GM12878 (cell line): ENCODE measurements around the gene C22orf31. TPM values are rescaled to one million over a fixed set of nuclear protein-coding genes. Genes with fewer than 3 reads are reported as not detected.

ENCODE experiments used
- FOXM1 ChIP-seq: IDR thresholded peaks from 2 replicates; pipeline ENCODE4 v1.6.1; 2012; ENCODE audit warnings: low read depth, mild to moderate bottlenecking, inconsistent platforms, low read length, moderate library complexity
- MEF2B ChIP-seq: fragments of 450-650 bp; IDR thresholded peaks from 2 replicates; pipeline ENCODE4 v1.6.1; 2018; ENCODE audit warnings: mild to moderate bottlenecking, moderate library complexity; ENCODE audit not compliant: partially characterized antibody, poor library complexity, severe bottlenecking
- MLLT1 ChIP-seq: fragments of 450-650 bp; IDR thresholded peaks from 2 replicates; pipeline ENCODE4 v1.6.1; 2016; ENCODE audit warnings: mild to moderate bottlenecking
- PRDM15 ChIP-seq: fragments of 450-650 bp; formaldehyde crosslinking; IDR thresholded peaks from 2 replicates; pipeline ENCODE4 v1.4.0; 2020; ENCODE audit warnings: mild to moderate bottlenecking, moderate library complexity
- SKIL ChIP-seq: fragments of 450-650 bp; IDR thresholded peaks from 2 replicates; pipeline ENCODE4 v1.6.1; 2017; ENCODE audit warnings: mild to moderate bottlenecking, low read depth, inconsistent platforms; ENCODE audit not compliant: poor library complexity, severe bottlenecking
- SREBF2 ChIP-seq: IDR thresholded peaks from 2 replicates; pipeline ENCODE4 v1.6.1; 2012; ENCODE audit warnings: mild to moderate bottlenecking, low read length
- YBX1 ChIP-seq: fragments of 450-650 bp; IDR thresholded peaks from 2 replicates; pipeline ENCODE4 v1.6.1; 2016; ENCODE audit warnings: antibody characterized with exemption
- polyA plus RNA-seq, 11 experiments: library from polyadenylated mRNA; depleted of rRNA in 4 of 11; unstranded in 6 of 11; stranded (reverse) in 5 of 11; fragments of >200 nt; fragmentation: Nextera tagmentation in 4 of 11; fragmentation: Illumina TruSeq in 1 of 11; extraction: Ambion mirVana in 4 of 11; extraction: Trizol in 1 of 11; gene quantifications; 1 replicate in 1 of 11; 2 replicates in 10 of 11; pipeline versions ENCODE4 v1.2.1 to v1.2.3, GENCODE V29; 2011 to 2016; ENCODE audit warnings: inconsistent platforms in 2 of 11, missing spikeins in 2 of 11, low read depth in 1 of 11
- total RNA-seq, 4 experiments: library from RNA; depleted of rRNA in 3 of 4; stranded (reverse); fragments of >200 nt in 3 of 4; fragmentation: Illumina TruSeq in 1 of 4; extraction: Trizol in 1 of 4; gene quantifications; 2 replicates each; pipeline versions ENCODE4 v1.2.1 to v1.2.3, GENCODE V29; 2013 to 2021

The C22orf31 gene
- total and polyA plus RNA-seq, 10 of the 15 experiments (the other 5 are each of a cell fraction or from before 2014, with no cell fraction given): not detected

DNA sequence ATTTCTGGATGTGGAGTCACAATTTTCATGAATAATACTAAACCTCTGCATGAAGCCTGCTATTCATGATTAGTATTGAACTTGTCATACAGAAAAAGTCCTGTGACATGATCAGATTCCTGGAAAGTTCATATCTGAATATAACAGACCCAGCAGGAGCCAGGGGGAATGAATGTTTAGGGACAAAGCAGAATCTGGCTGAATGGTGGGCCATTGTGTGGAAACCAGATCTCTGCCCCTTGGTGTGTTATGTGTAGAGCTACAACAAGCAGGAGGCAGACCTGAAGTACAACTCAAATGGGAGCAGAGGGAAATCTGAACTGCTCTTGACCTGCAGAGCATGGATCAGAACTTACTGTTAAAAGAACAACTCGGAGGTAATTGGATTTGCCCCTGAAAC, 41.5 kb upstream of the C22orf31 start (continued):
- TF ChIP-seq SREBF2: no peak
- TF ChIP-seq MEF2B: no peak
- no peak for TF ChIP-seq FOXM1
- TF ChIP-seq SKIL: no peak
- TF ChIP-seq YBX1: no peak
- no peak for TF ChIP-seq PRDM15
- TF ChIP-seq MLLT1: no peak
- TF ChIP-seq, all 136 proteins: peak for 0
